ENCODE data around the gene CEP192.
"Not testable (repeated sequence)": the region's sequence is repeated elsewhere in the genome, so short reads cannot be mapped to it uniquely, and the experiment has no call there.

Gene CEP192

DNA sequence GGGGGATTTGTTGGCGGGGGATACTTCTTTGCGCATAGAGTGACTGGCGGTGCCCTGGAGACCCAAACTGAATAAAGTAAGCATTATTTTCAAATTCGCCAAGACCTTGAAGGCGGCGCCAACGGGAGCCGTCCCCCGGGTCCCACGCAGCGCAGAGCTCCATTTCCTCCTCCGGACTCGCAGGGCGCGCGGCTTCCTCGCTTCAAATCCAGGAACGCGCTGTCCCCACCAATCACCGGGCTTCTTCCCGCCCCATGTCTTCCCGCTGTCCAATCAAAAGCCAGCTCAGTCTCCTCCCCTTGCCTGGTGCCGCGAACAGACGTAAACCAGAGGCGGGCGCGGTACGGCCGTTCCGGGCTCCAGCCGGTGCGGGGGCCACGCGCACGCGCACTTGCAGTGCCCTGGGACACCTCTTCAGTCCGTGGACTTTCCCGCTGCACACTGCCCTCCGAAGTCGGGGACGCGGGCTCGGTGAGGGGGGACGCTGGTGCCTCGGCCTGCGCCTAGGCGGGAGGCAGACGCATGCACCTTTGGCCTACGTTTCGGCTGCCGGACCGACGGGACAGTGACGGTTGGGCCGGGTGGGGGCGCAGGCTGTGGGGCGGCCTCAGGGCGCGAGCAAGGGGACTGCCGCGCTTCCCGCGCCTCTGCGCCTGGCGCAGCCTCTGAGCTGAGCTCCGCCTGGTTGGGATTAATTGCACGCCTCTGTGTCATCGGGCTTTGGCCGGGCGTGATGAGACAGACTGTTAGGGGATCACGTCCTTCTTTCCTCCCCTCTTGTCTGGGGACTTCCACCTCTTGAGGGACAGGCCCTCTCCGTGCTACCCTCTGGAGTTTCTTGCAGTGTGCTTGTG, at the start of gene CEP192:
CEP192 (plus strand) TSS at position 396 of the 854 bp plus-strand sequence. CDS start 8,063 bp downstream, outside the sequence.
- no peak for FAIRE-seq

GRCh38 chr18:12943215-12943614, 47.9 kb upstream of the CEP192 start:
- no peak for DNase-seq (ENCODE audit: low spot score)
- peak; percentile 86 for FAIRE-seq

More for the DNA sequence above, at the start of gene CEP192:
- DNase-seq (ENCODE audit: low spot score) = peak; percentile 100

DNA sequence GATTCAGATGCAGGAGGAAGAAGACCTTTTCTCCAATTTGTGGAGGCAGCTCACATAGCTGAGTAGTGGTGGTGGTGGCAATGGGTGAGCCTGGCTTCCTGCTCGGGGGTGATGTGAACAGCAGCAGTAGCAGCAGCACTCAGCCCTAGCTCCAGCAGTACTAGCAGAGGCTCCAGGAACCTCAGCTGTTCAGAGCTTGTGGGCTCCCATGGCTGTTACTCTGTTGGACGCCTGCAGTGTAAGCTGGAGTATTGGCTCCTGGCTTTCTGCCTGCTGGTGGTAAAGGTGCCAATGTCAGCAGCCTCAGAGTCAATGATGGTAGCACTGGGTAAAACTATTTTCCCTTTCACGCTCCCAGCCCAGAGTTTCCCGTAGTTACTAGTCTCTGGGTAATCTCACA, 46.5 kb upstream of the CEP192 start:
- FAIRE-seq (peak; percentile 66), DNase-seq (ENCODE audit: low spot score) (no peak)

DNA sequence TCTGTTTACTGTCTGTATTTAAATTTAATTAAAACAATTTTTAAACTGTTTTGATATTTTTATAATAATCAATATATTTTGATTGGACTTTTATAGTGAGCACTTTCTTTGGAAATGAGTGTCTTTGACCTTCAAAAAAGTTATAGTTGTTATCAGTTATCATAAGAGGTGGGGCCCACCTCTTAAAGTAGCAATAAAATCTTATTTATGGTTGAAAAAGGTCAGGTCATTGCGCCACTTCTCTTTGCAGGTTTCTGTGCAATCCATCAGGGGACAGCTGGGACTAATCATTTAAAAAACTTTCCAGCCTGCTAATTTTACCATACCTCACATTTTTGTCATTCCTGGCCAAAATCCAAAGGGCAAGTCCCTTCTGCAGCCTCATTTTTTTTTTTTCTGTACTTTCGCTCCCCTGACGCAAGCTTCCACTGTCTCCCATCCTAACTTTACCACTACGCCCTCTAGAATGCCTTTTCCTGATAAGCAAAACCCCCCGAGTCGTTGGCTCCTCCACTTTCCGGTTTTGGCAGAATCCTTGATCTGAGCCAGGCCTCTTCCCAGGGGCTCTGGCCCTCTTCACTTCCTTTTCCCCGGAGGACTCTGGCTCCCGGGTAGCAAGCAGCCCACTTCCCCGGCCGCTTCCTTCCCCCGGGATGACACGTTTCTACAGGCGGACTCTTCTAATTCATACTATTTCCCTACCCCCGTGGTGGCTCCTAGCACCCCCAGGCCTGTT, 44.4 kb upstream of the CEP192 start:
- DNase-seq (ENCODE audit: low spot score) = peak; percentile 80

DNA sequence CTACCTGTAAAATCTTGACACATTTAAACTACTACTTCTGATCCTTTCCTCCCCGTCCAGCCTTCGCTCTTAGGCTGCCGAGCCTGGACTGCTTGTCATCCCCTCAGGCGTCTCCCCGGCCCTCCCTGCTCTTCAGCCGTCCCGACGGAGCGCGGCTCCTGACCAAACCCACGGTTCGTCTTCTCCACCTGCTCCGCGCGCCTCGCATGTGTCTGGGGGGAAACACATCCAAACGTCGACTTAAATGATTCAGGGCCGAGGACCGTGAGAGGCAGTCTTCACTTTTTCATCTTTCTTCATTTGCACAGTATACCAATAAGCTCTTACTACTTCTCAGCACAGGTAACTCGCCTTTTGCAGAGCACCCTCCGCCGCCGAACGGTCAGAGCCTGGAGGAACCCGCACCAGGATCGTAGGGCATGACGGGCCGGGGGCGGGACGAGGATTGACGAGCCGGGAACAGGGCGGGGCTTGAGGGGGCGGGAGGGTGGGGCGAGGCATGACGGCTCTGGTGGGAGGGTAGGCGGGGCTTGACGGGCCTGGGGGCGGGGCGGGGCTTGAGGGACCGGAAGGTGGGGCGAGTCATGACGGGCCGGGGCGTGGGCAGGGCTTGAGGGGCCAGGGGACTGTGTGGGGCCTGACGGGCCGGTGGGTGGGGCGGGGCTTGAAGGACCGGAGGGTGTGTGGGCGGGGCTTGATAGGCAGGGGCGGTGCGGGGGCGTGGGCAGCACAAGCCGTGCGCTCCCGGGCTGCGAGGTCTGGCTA, 43.7 kb upstream of the CEP192 start, which contains the start of gene SEH1L:
SEH1L (plus strand) TSS at position 727 of the 765 bp plus-strand sequence. CDS start 111 bp downstream, outside the sequence.
- peak; percentile 100 for FAIRE-seq
- DNase-seq (ENCODE audit: low spot score) = peak; percentile 100

More for the DNA sequence above, 44.4 kb upstream of the CEP192 start:
- FAIRE-seq = peak; percentile 81

GRCh38 chr18:12948050-12948804, 42.9 kb upstream of the CEP192 start:
- FAIRE-seq = no peak
- DNase-seq (ENCODE audit: low spot score) = peak; percentile 99

DNA sequence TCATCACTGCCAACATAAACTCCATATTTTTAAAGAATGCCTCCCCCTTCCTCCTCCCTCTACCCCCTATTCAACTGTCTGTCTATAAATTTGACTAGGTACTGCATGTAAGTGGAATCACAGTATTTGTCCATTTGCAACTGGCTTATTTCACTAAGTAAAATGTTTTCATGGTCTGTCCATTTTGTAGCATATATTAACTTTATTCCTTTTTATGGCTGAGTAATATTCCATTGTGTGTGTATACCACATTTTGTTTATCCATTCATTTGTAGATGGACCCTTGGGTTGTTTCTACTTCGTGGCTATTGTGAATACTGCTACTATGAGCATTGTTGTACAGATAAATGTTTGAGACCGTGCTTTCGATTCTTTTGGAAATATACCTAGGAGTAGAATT, 32.7 kb upstream of the CEP192 start:
- DNase-seq (ENCODE audit: low spot score) = no peak
- FAIRE-seq = peak; percentile 85

- FAIRE-seq (no peak), DNase-seq (ENCODE audit: low spot score) (no peak)
Observed at GRCh38 chr18:12960395-12960794, 30.8 kb upstream of the CEP192 start.

DNA sequence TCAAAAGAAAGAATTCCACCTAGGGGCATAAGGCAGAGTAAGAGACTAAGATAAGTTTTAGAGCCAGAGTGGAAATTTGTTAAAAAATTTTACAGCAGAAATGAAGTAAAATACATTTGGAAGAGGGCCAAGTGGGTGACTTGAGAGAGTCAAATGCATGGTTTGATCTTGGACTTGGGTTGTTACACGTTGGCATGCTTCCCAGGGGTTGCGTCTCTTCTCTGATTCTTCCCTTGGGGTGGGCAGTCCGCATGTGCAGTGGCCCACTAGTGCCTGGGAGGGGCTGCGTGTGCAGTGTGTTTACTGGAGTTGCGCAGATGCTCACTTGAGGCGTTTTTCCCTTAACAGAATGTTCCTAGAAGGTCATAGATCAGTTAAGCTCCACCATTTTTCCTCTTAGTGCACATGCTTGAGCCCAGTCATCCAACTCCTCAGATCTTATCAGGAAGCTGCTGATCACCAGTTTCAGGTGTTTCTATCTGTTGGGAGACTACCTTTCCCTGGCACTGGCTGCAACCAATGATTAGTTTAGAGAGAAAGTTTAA, 30.2 kb upstream of the CEP192 start:
- FAIRE-seq = peak; percentile 13
- DNase-seq (ENCODE audit: low spot score) = no peak

- DNase-seq (ENCODE audit: low spot score) (no peak), FAIRE-seq (peak; percentile 82)
Observed at GRCh38 chr18:12963069-12963468, 28.1 kb upstream of the CEP192 start.

- FAIRE-seq (no peak), DNase-seq (ENCODE audit: low spot score) (no peak)
Observed at GRCh38 chr18:12968115-12968514, 23.0 kb upstream of the CEP192 start.

DNA sequence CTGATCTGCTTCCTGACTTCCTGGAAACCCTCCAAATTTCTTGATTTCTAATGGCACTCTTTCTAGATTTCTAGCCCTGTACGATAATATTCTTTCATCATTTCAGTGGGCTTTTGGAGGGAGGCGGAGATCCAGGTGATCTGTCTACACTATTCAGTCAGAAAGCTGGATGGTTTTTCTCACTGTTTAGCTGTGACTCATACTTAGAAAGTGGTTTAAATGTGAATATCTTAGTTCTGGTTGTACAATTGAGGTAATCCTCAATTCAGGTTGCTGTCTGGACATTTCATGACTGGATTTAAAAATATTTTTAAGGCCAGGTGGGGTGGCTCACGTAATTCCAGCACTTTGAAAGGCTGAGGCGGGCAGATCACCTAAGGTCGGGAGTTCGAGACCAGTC, 22.5 kb upstream of the CEP192 start:
- DNase-seq (ENCODE audit: low spot score) (no peak), FAIRE-seq (no peak)

- FAIRE-seq = no peak
Observed at GRCh38 chr18:12973562-12974213, 17.5 kb upstream of the CEP192 start.

GRCh38 chr18:12975488-12975887, 15.7 kb upstream of the CEP192 start:
- FAIRE-seq (no peak), DNase-seq (ENCODE audit: low spot score) (no peak)

More at GRCh38 chr18:12973562-12974213, 17.5 kb upstream of the CEP192 start:
- no peak for DNase-seq (ENCODE audit: low spot score)

GRCh38 chr18:12976305-12976704, 14.9 kb upstream of the CEP192 start:
- peak; percentile 17 for FAIRE-seq
- no peak for DNase-seq (ENCODE audit: low spot score)

DNA sequence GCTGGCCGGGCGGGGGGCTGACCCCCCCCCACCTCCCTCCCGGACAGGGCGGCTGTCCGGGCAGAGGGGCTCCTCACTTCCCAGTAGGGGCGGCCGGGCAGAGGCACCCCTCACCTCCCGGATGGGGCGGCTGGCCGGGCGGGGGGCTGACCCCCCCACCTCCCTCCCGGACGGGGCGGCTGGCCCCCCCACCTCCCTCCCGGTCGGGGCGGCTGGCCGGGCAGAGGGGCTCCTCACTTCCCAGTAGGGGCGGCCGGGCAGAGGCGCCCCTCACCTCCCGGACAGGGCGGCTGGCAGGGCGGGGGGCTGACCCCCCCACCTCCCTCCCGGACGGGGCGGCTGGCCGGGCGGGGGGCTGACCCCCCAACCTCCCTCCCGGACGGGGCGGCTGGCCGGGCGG, 11.1 kb upstream of the CEP192 start:
- not testable (repeated sequence) for FAIRE-seq; DNase-seq (ENCODE audit: low spot score)

DNA sequence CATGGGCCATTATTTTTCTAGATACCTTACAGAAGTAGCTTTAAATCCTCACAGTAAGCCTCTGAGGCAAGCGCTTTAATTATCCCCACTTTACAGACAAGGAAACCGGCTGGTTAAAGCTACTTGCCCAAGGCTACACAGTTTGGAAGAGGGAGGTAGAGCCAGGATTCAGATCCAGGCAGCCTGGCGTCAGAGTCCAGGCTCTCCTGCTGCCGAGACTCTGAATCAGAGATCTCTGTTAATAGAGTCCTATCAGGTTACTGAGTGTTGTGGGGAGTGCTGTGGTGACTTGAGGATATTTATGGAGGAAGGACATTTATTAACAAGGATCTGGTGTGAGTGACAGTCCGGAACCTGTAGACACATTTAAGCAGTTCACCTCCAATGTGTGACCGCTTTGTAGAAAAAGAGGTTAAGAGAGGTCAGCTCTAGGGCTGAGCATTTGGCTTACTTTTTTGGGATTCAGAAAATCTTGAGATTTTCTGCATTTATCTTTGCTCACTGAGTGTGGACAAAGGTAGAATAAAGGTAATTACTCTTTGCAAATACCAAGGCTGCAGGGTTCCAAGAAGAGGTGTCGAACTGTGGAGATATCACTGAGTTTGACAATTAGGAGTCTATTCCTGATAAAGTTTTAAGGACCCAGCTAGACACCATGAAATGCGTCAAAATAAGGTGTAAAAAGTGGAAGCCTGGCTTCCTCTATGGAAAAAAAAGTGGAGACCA, 1.6 kb upstream of the CEP192 start:
- FAIRE-seq (peak; percentile 77), DNase-seq (ENCODE audit: low spot score) (no peak)

DNA sequence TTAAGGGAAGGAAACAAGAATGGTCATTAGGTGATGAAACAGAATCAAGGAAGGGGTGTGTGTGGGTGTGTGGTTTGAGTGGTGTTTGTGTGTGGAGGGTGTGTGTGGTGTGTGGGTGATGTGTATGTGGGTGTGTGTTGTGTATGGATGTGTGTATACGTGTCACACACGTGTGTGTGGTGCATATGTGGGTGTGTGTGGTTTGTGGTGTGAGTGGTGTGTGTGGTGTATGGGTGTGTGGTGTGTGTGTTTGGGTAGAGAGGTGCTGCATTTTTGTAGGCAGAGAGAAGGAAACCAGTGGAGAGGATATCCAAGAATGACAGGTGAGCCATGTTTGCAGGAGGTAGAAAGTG, 1.1 kb upstream of the CEP192 start:
- DNase-seq (ENCODE audit: low spot score) (no peak), FAIRE-seq (peak; percentile 100)

DNA sequence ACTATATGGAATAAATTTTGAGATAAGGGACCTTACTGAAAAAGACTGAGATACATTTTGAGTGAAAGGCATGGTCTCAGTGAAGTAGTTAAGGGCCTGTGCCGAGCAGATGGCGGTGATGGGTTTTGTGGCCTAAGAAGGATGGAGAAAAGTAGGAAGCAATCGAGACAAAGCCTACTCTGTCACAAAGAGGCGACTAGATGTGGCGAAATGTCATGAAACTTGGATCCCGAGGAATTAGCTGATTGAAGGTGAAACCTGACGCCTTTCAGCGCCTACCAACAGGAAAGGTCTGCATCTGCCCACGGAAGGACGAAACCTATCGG, 558 bp upstream of the CEP192 start:
- DNase-seq (ENCODE audit: low spot score) (no peak), FAIRE-seq (no peak)

- FAIRE-seq = no peak
- no peak for DNase-seq (ENCODE audit: low spot score)
Observed at GRCh38 chr18:12991821-12992179, 638 bp downstream of the CEP192 start.

All from urothelium cell line (cell line).